ENCODE measurements around the gene TTC12.

The TTC12 gene

DNA sequence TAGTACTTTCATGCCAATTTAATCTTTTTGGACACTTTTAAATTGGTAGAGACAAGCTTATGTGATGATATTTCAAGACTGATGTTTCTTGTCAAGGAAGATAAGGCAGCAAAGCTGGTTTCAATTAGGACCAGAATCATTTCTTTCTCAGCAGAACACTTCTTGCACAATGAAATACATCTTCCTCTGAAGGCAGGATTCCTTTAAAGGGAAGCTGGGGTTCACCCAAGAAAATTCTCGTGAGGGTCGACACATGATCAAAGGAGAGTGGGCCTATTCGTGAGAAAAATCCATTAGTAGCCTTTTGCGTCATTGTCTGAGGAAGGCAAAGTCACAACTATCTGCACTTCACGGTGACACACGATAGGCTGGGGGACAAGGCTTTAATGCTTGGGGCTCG lies 17.6 kb downstream of the TTC12 start:
- FAIRE-seq: no peak

DNA sequence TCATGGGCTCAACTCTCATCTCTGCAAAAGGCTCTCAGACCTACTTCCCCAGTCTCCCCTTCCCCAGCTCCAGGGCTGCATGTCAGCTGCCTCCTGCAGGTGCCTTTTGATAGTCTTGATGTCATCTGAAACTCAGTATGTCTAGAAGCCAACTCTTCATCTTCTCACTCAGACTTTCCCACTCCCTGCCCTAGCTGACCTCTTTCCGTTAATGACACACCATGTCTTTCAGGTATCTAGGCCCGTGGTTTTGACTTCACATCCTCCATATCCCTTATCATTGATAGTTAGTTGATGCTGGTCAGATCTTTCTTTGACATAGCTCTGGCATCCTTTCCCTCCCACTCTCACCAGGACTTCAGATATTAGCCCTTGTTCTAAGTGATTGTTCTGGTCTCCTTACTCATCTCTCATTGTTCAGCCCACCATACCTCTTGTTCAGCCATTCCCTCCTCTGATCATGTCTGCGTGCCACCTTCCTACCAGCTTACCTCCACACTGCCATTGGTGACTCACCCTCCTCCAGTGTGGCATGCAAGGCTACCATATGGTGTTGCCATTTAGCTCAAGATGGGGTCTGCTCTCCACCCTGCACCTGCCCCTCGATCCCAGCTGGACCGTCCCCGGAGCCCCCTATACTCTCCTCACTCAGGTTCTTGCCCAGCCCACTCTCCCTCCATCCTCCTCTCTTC lies 18.4 kb downstream of the TTC12 start:
- no peak for FAIRE-seq

DNA sequence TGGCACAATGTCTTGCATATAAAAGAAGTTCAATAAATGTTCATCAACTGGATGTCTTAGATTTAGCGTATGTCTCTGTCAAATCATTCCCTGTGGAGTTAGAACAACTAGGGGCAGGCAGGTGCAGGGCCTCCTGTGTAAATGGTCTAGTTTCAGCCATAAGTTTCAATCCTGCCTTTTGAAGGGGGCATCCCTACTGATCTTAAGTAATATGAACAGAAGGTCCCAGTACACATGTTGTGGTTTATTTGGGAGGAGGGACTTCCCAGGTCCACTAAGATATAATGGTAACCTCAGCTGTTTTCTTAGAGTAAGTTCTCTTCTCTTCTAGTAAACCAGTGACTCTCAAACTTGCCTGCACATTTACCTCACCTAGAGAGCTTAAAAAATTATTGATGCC lies 19.8 kb downstream of the TTC12 start:
- FAIRE-seq: no peak

DNA sequence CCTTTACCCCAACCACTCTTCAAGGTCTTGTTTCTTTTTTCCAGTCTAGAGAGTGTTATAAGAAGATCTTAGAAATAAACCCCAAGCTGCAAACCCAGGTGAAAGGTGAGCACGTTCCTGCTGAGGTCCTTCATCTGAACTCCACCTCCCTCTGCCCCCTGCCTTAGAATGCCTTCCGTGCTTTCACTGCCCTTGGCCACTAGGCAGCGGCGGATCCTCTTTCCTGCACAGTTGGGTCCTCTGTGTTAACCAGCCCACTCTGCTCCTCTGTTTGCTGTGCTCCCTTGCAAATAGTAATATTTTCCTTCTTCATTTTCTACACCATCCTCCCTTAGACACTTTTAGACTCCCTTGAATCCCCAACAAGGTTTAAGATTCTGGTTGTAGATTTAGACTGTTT lies 24.3 kb downstream of the TTC12 start:
- no peak for FAIRE-seq

DNA sequence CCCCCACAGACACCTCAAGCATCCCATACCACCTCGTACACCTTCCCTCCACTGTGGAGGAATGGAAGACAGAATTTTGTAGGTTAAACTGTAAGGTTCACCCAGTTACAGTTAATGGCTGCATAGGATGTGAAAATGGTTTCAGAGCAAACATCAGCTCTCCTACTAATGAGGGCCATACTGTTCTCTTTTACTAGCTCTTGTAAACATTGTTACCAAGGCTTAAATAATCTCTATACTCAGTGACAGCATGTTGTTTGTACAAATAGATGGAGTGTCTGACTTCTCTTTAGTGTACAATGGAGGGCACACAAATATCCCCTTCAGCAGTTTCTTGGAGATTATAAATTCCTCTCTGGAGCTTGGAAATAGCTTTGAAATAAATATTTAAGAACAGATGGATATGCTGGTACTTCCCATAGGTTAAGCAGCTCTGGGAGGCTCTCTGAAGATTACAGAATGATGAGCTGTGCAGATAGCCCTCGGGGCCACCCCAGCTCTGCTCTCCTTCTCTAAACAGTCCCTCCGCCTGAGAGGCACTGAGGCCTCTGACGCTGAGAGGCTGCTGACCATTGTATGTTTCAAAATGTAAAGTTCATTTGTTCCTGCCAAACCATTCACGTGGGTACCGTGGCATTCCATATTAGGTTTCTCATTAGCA lies 25.7 kb downstream of the TTC12 start:
- FAIRE-seq: no peak

DNA sequence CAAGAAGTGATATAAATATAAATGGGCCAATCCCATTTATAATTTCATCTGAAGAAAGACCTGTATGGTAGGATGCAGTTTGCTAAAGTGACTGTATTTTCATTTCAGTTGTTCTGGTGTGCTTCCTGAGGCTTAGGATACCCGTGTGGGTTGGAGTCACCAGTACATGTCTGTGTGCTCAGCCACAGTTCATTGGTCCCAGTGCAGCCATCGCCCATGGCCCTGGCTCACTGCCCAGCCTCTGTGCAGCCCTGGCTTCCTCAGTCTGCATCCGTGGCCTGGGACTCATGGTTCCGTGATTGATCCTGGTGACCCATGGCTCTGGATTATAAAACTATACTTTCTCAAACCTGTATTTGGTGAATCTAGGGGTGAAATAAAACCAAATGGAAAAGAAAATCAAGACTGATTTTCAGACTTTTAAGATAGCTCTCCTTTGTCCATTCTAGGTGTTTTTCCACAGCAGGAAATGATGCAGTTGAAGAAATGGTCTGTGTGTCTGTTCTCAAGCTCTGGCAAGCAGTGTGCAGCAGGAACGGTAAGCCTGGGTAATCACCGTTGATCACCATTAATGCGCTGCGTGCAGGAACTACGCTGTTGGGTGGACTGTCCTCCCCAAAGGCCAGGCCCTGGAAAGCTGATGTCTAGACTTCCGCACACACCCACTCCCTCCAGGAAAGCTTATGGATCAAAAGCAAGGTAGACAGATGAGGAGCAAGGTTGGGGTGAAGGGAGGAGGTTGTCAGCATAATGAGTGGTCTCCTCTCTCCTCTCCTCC lies 27.2 kb downstream of the TTC12 start:
- no peak for FAIRE-seq

DNA sequence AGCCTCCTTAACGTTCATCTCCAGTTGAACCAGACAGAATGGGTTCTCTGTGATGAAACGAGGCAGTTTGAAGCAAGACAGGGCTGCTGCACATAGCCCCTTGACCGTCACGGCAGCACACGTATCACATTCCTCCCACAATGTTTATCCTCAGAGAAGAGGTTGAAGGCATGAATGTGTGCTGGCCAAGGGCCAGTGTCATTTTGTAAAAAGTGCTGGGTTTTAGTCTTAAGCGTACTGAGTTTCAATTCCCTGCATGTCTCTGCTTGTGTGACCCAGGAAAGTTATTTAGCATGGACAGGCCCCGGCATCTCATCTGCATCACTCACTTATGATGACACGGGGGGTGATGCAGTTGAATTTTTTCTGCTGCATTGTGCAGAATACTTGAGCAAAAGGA lies 31.6 kb downstream of the TTC12 start:
- no peak for FAIRE-seq

DNA sequence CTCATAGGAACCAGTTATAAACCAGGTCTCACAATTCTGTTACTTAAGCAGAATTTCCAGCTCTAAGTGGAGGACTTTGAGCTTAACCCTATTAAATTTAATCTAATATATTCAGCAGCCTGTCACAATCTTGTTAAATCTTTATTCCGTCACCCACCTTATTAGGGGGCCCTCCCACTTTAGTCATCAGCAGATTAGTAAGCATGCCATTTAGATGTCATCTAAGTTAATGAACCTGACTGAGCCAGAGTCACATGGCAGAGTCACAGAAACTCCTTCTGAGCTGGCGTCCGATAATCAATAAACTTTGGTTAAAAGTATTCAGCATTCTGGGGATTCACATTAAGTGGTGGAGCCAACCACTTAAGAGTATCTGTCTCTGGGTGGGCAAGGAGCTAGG lies 35.1 kb downstream of the TTC12 start:
- FAIRE-seq: no peak

DNA sequence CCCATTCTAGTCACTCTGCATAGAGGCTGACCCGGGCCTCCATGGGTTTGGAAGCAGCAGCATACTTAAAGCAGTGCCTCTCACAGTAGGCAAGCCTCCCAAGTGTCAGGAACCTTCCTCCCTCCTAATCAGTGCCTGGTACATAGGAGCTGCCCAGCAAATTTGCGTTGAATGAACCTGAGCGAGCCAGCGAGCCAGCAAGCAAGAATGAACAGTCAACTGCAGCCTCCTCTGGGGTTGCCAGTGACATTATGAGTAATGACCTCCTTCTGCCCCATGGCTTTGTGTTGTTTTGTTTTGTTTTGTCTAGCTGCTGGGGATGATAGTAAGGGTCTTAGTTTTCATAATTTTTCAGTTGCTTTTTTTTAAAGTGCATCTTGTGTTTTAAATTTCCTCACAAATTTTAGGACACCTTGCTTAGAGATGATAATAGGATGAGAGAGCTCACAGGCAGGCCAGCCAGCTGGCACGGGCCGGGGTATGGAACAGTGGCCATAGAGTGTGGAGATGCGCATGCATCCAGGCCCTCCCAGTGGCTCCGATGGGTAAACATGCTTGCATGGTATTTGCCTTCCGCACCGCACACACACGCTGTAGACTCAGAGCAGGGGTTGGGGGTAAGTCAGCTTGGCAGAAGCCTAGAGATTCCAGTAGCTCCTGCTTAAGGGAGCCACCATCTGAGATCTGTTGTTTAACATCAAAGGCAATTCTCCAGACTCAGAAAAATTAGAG lies 36.1 kb downstream of the TTC12 start:
- no peak for FAIRE-seq

DNA sequence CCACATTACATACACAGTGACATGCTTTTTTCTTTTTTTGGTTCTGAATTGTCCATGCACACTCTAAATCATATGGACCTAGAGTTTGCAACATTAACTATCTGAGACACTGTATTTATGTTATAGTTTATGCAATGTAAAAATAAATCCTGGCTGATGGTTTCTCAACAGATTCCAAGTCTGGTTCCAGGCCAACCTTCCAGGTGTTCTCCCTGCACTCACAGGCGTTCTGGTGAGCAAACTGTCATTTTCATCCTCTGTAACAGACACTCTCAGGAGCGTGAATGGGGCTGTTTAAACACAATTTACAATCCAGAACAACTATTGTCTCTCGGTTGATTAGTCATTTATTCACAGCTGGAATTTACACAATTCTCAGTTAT lies 36.7 kb downstream of the TTC12 start:
- FAIRE-seq: no peak

DNA sequence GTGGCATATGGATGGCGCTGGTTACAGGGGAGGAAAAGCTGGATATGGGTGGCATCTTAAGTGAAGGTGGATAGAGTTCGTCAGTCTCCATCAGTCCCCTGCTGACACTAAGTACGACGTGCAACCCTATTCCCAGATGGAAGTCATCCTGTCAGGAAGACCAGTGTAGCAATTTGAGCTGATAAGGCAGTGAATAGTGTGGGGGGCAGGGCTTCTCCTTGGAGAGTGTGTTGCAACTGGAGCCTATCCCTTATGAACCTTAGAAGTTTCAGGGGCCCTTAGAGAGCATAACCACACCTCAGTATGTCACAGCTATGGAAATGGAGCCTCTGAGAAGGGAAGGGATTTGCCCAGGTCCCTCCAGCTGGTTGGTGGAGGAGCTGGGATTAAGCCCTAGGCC lies 37.1 kb downstream of the TTC12 start:
- no peak for FAIRE-seq

DNA sequence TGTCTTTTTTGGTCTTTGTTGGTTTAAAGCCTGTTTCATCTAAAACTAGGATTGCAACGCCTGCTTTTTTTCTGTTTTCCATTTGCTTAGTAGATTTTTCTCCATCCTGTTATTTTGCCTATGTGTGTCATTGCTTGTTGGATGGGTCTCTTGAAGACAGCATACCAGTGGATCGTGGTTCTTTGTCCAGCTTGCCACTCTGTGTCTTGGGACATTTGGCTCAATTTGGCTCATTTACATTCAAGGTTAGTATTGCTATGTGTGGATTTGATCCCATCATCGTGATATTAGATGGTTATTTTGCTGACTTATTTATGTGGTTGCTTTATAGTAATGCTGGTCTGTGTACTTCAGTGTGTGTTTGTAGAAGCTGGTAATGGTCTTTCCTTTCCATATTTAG lies 41.8 kb downstream of the TTC12 start:
- no peak for FAIRE-seq

DNA sequence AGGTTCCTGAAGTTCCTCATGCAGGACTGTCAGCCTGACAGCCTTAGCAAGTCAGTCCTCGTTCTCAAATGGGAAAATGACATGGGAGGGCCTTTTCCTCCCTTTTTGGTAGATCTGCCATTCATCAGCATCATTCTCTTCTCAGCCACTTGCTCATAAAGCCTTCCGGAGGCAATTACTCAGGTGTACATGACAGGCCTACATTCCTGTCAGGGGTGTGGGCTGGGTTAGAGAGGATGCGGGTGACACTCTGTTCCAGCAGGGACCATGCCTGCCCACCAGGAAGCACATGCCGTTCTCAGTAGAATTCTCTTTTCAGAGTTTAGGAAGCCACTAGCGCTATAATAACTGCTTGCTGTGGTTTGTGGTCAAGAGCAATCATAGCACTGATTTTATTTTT lies 49.0 kb downstream of the TTC12 start:
- FAIRE-seq: no peak

DNA sequence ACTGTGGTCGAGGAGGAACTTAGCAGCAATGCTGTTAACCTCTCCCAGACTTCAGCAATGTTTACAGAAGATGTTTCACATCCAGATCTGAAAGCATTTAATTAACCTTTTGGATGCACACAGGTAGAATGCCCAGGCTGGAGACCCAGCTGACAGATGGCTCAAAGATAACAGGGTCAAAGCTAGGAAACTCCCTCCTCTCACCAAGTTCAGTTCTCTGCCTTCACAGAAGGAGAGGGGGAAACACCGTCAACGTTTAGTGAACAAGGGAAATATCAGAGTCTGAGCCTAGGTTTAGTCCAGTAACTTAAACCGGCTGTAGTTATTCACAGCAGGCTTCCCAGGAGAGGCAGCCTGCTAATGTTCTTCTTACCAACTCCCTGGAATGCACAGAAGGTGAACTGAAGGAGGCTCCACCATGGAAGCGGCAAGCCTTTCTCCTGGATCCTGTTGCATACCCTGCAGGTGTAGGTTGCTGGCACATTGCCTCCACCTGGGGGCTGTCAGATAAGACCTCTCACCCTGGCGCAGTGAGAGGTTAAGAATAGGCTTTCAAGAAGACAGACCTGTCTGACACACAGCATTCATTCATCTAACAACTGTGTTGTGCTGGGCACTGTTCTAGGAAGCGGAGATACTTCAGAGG lies 49.7 kb downstream of the TTC12 start:
- FAIRE-seq: no peak

DNA sequence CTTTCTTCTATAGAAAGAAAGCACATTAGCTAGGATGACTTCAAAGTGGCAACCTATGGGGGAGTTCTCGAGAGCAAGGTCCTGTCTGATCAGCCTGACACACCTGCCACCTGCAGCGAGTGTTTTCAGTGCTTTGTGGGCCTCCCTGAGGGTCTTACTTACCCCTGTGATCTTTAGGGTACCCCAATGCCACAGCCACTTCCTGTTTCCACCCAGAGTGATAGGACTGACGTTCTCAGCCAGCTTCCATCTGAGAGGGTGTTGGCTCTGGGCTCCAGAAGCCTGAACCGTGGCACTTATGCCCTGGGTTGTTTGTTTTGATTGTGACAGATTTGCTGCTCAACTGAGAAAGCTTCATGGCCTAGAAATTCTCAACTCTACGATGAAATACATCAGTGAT lies 51.5 kb downstream of the TTC12 start:
- FAIRE-seq: no peak

DNA sequence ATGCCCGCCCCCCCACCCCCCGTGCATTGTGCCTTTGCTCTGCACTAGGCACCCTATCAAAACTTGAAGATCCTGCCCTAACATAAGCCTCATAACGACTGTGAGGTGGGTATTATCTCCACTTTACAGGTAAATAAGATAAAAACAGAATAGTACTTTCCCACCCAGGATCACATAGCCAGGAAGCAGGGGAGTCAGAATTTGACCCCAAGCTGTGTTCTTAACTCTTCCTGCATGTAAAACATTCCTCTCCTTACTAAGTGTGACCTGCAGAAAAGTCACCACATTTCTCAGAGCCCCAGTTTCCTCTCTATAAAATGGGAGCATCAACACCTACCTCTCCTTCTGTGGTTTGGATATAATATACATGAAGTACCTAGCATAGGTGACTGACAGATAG lies 55.0 kb downstream of the TTC12 start:
- FAIRE-seq: no peak

DNA sequence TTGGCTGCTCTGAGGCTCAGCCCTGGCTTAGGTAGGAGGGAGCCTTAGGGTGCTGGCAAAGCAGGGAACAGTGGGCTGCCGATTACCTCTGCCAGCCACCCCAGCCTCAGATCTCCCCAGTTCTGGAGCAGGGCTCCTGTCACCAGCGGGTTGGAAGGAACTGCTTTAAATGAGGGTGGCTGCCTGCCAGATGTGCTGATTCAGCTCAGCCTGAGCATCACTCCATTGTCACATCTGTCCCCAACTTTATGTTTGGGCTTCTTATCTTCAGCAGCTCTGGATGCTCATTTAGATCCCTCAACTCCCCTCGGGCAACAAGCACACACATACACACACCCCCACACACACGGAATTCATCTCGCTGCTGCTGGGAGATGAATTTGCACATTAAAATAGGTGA lies 56.3 kb downstream of the TTC12 start:
- no peak for FAIRE-seq

DNA sequence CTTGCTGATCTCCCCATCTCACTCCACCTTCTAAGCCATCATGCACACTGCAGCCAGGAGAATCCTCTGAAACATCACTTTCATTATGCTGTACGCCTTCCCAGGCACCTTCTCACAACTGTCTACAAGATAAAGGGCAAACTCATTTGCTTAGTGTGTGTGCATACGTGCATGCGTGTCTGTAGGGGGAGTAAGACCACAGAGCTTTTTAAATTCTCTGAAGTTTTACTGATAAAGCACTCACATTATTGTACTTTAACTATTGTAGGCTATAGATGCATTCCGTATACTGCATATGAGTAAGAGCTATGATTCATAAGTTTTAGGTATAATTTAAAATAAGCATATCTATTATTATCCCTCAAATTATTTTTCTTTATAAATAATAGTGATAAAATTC lies 57.9 kb downstream of the TTC12 start:
- no peak for FAIRE-seq

DNA sequence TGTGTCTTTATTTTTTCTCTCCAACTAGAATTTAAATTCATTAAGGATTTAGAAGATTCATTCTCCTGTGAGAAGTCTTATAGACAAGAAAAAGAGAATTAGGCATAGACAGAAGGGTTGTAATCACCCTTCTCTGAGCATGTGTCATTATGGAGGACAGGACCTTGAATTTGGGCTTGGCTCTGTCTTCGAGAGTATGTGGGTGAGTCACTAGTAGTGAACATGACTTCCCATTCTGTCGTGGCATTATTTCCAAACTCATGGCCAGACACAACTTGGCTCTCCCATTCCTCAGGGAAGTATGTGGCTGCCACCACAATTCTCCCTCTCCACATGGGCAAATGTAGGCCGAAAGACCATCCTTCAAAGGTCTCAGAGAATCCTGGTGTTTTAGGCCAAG lies 58.9 kb downstream of the TTC12 start:
- no peak for FAIRE-seq

DNA sequence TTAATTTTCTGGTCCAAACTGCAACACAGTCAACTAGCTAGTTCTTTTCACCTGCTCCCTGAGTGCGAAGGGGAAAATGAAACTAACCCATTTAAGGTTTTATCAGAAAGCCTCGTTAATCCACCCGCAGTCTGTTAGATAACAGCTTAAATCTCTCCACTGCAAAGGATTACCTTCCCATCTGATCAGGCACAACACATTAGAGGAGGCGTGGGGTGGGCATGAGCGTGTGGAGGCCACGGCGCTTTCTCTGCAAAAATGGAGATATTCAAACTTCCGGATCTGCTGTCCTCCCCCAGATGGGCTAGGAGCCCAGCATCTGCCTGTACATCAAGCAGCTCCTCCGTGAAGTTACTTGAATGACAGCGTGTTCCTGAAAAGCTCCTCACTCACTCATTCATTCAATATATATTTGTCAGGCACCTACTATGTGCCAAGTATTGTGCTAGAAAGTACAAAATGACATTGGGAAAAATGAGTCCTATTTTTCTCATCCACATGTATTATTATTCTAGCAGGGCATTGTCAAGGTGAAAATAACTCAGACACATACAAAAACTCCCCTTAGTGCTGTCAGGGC lies 59.7 kb downstream of the TTC12 start:
- FAIRE-seq: no peak

DNA sequence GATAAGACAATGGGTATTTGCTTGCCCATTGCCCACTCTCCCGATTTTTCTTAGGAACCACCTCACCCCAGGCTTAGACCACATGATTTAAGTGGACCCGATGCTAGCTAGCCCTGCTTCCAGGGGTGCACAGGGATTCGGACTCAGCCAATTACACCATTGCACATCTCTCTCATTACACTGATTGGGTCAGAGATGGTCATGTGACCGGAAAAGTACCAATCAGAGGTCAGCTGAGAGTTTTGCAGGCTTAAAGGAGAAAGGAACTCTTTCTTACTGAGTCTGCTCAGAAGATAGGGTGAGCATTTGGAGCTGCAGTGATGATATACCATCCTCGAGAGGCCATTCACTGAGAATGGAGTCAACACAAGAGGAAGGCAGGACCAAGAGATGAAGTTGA lies 61.0 kb downstream of the TTC12 start:
- FAIRE-seq: no peak

DNA sequence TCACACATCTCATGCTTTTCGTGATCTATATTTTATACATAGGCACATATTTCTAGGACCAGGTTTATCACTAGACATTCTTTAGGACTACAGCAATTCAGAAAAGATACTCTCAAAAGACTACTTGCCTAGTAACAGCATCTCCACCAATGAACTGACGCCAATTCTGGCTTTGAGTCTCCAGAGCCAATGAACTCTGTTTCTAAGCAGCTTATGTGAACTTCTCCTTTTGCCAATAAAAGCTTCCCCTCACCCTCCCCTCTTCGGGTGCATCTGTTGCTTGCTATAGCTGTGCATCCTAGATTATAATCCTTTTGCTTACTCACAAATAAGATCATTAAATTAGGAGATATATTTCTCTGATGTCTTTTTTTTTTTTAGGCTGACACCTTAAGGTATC lies 61.8 kb downstream of the TTC12 start:
- no peak for FAIRE-seq
